GM23248 (cell line): ENCODE measurements around the gene MAST3.

ENCODE experiments used
- EZH2 ChIP-seq: fragments of 200-600 bp; sonication (generic); IDR thresholded peaks from 2 replicates; pipeline ENCODE4 v1.6.1; 2018; ENCODE audit warnings: antibody characterized with exemption, mild to moderate bottlenecking; ENCODE audit not compliant: insufficient read depth, poor library complexity, severe bottlenecking
- EZH2phosphoT487 ChIP-seq: fragments of 200-600 bp; sonication (generic); IDR thresholded peaks from 2 replicates; pipeline ENCODE4 v1.6.1; 2018; ENCODE audit warnings: antibody characterized with exemption, moderate library complexity, mild to moderate bottlenecking, low read depth; ENCODE audit not compliant: insufficient read depth

DNA sequence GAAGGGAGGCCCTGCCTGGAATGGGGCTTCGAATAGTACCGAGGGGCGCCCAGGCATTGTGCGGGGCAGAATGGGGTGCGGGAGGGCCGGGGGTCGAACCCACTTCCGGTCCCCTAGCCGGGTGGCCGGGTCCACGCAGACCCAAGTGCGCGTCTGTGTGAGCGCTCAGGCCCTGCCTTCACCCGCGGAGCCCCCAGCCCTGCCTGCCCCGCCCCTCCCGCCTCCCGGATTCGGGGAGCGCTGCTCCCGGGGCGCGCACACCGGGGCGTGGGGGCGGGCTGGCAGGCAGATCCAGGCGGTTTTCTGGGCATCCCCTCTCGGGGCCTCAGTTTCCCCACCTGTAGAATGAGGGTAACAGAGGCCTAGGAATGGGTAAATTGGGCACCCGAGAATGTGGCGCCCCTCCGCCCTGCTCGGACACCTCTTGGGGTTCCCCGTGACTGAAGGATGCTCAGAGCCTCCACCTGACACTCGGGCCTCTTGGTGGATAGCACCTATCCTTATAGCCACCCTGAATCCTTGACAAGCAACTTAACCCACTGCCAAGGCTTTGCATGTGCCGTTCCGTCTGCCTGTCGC is 56.1 kb downstream of the MAST3 start:
- TF ChIP-seq EZH2, result no peak
- TF ChIP-seq EZH2phosphoT487, result no peak
